ENCODE measurements around the gene TRIM42. TPM values are rescaled to one million over a fixed set of nuclear protein-coding genes. Genes with fewer than 3 reads are reported as not detected.

TRIM42 gene
- total and polyA plus RNA-seq, 2 donors (not counting 1 experiment from before 2014, with no cell fraction given): not detected

DNA sequence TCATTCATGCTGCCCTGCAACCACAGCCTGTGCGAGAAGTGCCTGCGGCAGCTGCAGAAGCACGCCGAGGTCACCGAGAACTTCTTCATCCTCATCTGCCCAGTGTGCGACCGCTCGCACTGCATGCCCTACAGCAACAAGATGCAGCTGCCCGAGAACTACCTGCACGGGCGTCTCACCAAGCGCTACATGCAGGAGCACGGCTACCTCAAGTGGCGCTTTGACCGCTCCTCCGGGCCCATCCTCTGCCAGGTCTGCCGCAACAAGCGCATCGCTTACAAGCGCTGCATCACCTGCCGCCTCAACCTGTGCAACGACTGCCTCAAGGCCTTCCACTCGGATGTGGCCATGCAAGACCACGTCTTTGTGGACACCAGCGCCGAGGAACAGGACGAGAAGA is 4.7 kb downstream of the TRIM42 start:
- Histone ChIP-seq H2AFZ (ENCODE audit: insufficient read depth, low read depth, low read length, poor library complexity, severe bottlenecking) (no peak overlapping the region), H3K36me3 (replicated peaks in 1 of 2; ENCODE audit: control extremely low read depth in 1 of 2, control insufficient read depth in 1 of 2, extremely low read depth in 1 of 2, insufficient read depth in 2 of 2, low read length in 1 of 2) (no peaks in the 10 kb centered on the region), H3K27ac (ENCODE audit: low read length in 2 of 2) (no peak overlapping the region), H4K20me1 (ENCODE audit: control insufficient read depth, insufficient read depth, low read length, poor library complexity, severe bottlenecking) (no peaks in the 10 kb centered on the region), H3K4me3 (ENCODE audit: control extremely low read depth in 1 of 5, extremely low read depth in 1 of 5, insufficient read depth in 1 of 5, low read depth in 2 of 5, low read length in 4 of 5) (no peak overlapping the region), H3K4me1 (ENCODE audit: control insufficient read depth in 2 of 2, insufficient read depth in 2 of 2, low read length in 2 of 2) (no peaks in the 10 kb centered on the region), H3K4me2 (replicated peaks; ENCODE audit: low read depth, low read length, poor library complexity, severe bottlenecking) (no peak overlapping the region), H3K9ac (ENCODE audit: low read length) (no peak overlapping the region), H3K9me3 (ENCODE audit: control extremely low read depth in 1 of 3, control insufficient read depth in 2 of 3, insufficient read depth in 1 of 3, low read length in 2 of 3) (no peaks in the 10 kb centered on the region), H3K27me3 (replicated peaks in 1 of 4; ENCODE audit: control extremely low read depth in 1 of 4, control insufficient read depth in 3 of 4, insufficient read depth in 4 of 4, low read length in 3 of 4) (no peaks in the 10 kb centered on the region), H3K79me2 (ENCODE audit: control insufficient read depth, insufficient read depth, low read length) (no peaks in the 10 kb centered on the region)
- no peaks in the 10 kb centered on the region for H3K4me1 Mint-ChIP-seq
- WGBS (ENCODE audit: insufficient coverage): 97% methylated on average over 27 of the region's 27 CpGs
- no peaks in the 10 kb centered on the region for H3K9me3 Mint-ChIP-seq (ENCODE audit: insufficient read depth)
- POLR2A ChIA-PET: no interaction called here
- TF ChIP-seq EZH2 (IDR thresholded peaks at IDR 0.05; ENCODE audit: borderline replicate concordance, insufficient read depth, low read depth, low read length, poor library complexity, severe bottlenecking): no peak
- TF ChIP-seq, protein P1, sequence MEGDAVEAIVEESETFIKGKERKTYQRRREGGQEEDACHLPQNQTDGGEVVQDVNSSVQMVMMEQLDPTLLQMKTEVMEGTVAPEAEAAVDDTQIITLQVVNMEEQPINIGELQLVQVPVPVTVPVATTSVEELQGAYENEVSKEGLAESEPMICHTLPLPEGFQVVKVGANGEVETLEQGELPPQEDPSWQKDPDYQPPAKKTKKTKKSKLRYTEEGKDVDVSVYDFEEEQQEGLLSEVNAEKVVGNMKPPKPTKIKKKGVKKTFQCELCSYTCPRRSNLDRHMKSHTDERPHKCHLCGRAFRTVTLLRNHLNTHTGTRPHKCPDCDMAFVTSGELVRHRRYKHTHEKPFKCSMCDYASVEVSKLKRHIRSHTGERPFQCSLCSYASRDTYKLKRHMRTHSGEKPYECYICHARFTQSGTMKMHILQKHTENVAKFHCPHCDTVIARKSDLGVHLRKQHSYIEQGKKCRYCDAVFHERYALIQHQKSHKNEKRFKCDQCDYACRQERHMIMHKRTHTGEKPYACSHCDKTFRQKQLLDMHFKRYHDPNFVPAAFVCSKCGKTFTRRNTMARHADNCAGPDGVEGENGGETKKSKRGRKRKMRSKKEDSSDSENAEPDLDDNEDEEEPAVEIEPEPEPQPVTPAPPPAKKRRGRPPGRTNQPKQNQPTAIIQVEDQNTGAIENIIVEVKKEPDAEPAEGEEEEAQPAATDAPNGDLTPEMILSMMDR (IDR thresholded peaks at IDR 0.05): no peak
- H3K27ac Mint-ChIP-seq: no peak overlapping the region
- H3K27me3 Mint-ChIP-seq: peaks cover 4% of the 10 kb centered on the region
- intact Hi-C loops (cut with micrococcal nuclease): no loop called here
- CTCF ChIA-PET: no interaction called here
- ATAC-seq (ENCODE audit: low read depth) (no peak), DNase-seq (no peak)
- no peak overlapping the region for H3K4me3 Mint-ChIP-seq

DNA sequence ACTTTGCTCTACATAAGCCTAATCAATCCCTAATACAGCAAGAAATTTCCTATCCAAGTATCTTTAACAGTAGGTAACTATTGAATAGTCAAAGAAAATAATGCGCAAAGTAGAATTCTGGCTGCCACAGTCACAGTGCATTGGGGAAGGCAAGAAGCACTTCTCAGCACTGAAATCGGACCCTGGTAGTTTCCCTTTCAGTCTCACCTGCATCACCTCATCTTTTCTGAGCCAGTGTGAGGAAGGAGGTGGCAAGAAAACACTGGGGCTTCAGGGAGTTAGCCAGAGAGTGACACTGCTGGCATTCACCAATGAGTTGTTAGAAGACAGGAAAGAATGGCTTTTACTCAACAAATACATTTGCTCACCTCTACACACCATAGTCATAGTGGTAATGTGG is 8.3 kb downstream of the TRIM42 start:
- Histone ChIP-seq H3K4me3 (ENCODE audit: control extremely low read depth in 1 of 5, extremely low read depth in 1 of 5, insufficient read depth in 1 of 5, low read depth in 2 of 5, low read length in 4 of 5) (no peak overlapping the region), H3K9ac (ENCODE audit: low read length) (no peak overlapping the region), H3K36me3 (replicated peaks in 1 of 2; ENCODE audit: control extremely low read depth in 1 of 2, control insufficient read depth in 1 of 2, extremely low read depth in 1 of 2, insufficient read depth in 2 of 2, low read length in 1 of 2) (no peaks in the 10 kb centered on the region), H3K79me2 (ENCODE audit: control insufficient read depth, insufficient read depth, low read length) (no peaks in the 10 kb centered on the region), H3K9me3 (ENCODE audit: control extremely low read depth in 1 of 3, control insufficient read depth in 2 of 3, insufficient read depth in 1 of 3, low read length in 2 of 3) (no peaks in the 10 kb centered on the region), H3K4me1 (ENCODE audit: control insufficient read depth in 2 of 2, insufficient read depth in 2 of 2, low read length in 2 of 2) (no peaks in the 10 kb centered on the region), H2AFZ (ENCODE audit: insufficient read depth, low read depth, low read length, poor library complexity, severe bottlenecking) (no peak overlapping the region), H3K4me2 (replicated peaks; ENCODE audit: low read depth, low read length, poor library complexity, severe bottlenecking) (no peak overlapping the region), H3K27ac (ENCODE audit: low read length in 2 of 2) (no peak overlapping the region), H4K20me1 (ENCODE audit: control insufficient read depth, insufficient read depth, low read length, poor library complexity, severe bottlenecking) (no peaks in the 10 kb centered on the region), H3K27me3 (replicated peaks in 1 of 4; ENCODE audit: control extremely low read depth in 1 of 4, control insufficient read depth in 3 of 4, insufficient read depth in 4 of 4, low read length in 3 of 4) (no peaks in the 10 kb centered on the region)
- CTCF ChIA-PET: no interaction called here
- no peak for DNase-seq
- WGBS (ENCODE audit: insufficient coverage): no CpG with 5 or more reads among the region's 2 CpGs
- POLR2A ChIA-PET: no interaction called here
- no peak overlapping the region for H3K27ac Mint-ChIP-seq
- TF ChIP-seq EZH2 (IDR thresholded peaks at IDR 0.05; ENCODE audit: borderline replicate concordance, insufficient read depth, low read depth, low read length, poor library complexity, severe bottlenecking): no peak
- TF ChIP-seq, protein P1 (IDR thresholded peaks at IDR 0.05): no peak
- peaks cover 4% of the 10 kb centered on the region for H3K27me3 Mint-ChIP-seq
- H3K9me3 Mint-ChIP-seq (ENCODE audit: insufficient read depth): no peaks in the 10 kb centered on the region
- H3K4me1 Mint-ChIP-seq: no peaks in the 10 kb centered on the region
- ATAC-seq (ENCODE audit: low read depth): no peak
- intact Hi-C loops (cut with micrococcal nuclease): no loop called here
- no peak overlapping the region for H3K4me3 Mint-ChIP-seq

All from B cell (primary cell).